Femur (tissue), 1 donor: ENCODE results near the gene NBPF12.
"Not testable (repeated sequence)": the region's sequence is repeated elsewhere in the genome, so short reads cannot be mapped to it uniquely, and the experiment has no call there.

Experiments
- DNase-seq: peaks from one replicate; pipeline ENCODE4 v3.0.0-alpha.2; 2017

NBPF12 gene, protein sequence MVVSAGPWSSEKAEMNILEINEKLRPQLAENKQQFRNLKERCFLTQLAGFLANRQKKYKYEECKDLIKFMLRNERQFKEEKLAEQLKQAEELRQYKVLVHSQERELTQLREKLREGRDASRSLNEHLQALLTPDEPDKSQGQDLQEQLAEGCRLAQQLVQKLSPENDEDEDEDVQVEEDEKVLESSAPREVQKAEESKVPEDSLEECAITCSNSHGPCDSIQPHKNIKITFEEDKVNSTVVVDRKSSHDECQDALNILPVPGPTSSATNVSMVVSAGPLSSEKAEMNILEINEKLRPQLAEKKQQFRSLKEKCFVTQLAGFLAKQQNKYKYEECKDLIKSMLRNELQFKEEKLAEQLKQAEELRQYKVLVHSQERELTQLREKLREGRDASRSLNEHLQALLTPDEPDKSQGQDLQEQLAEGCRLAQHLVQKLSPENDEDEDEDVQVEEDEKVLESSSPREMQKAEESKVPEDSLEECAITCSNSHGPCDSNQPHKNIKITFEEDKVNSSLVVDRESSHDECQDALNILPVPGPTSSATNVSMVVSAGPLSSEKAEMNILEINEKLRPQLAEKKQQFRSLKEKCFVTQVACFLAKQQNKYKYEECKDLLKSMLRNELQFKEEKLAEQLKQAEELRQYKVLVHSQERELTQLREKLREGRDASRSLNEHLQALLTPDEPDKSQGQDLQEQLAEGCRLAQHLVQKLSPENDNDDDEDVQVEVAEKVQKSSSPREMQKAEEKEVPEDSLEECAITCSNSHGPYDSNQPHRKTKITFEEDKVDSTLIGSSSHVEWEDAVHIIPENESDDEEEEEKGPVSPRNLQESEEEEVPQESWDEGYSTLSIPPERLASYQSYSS (N-terminal part only)

DNA sequence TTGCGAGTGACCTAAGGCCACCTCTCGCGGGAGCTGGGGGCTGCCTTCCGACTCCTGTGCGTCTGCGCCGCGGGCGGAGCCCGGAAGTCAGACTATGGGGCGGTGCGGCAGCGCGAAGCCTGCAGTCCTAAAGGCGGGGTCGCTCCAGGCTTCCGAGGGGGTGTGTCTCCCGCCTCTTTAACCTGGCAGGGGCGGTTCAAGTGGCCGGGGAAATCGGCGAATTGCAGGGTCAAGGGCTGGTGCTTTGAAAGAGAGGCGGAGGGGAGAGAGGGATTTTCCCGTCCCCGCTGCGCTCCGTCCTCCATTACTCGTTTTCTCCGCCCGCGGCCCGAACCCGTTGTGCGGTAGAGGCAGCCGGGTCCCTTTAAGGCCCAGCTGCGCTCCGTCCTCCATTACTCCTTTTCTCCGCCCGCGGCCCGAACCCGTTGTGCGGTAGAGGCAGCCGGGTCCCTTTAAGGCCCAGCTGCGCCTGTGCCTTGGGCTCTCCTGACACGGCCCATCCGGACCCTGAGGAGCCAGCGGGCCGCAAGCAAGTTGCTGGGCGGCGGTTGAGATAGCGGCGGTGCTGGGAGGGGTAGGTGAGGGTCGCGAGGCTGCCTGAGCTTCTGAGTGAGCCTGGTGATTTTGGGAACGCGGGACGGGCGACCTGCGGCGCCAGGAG, at the start of gene NBPF12:
TSS of gene NBPF12 (plus strand) at position 83 of the 661 bp plus-strand sequence. CDS start 21,820 bp downstream, outside the sequence.
- peak; percentile 93 for DNase-seq

DNA sequence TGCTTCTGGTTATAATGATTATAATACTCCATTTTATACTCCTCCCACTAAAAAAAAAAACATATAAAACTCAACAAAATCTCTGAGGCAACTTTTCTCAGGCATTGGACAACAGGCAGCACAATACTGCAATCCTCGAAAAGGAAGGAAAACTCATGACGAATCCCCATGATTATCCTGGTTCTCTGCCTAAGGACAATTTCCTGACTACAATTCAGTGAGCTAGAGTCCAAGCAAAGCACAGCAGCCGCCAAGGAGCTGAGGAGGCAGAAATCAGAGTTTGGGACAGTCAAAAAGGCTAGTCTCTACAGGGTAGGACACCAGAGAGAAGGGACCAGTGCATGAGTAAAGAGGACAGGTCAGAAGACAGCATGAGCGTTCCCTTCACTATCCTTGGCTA, 46.8 kb upstream of the NBPF12 start:
- not testable (repeated sequence) for DNase-seq

DNA sequence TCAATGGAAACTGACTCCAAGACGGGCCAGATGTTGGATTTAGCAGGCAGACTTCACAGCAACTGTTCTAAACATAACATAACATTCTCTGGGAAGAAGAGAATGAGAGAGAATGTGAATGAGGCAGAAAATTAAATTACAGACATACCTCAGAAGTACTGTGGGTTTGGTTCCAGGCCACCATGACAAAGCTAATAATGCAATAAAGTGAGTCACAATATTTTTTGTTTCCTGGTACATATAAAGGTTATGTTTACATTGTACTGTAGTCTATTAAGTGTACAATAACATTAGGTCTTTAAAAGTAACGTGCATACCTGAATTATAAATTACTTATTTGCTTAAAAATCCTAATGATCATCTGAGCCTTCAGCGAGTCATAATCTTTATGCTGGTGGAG, 45.8 kb upstream of the NBPF12 start:
- DNase-seq = not testable (repeated sequence)

DNA sequence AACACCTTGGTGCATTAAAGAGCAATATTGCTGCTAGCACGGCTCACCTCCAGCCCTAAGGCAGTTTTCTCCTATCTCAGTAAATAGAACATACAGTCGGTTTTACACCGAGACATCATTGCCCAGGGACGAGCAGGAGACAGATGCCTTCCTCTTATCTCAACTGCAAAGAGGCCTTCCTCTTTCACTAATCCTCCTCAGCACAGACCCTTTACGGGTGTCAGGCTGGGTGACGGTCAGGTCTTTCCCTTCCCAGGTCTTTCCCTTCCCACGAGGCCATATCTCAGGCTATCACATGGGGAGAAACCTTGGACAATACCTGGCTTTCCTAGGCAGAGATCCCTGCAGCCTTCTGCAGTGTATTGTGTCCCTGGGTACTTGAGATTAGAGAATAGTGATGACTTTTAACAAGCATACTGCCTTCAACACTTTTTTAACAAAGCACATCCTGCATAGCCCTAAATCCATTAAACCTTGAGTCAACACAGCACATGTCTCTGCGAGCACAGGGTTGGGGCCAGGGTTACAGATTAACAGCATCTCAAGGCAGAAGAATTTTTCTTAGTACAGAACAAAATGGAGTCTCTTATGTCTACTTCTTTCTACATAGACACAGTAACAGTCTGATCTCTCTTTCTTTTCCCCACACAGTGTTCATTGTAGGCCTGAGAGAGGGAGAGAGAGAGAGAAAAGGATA, 30.4 kb upstream of the NBPF12 start:
- not testable (repeated sequence) for DNase-seq

DNA sequence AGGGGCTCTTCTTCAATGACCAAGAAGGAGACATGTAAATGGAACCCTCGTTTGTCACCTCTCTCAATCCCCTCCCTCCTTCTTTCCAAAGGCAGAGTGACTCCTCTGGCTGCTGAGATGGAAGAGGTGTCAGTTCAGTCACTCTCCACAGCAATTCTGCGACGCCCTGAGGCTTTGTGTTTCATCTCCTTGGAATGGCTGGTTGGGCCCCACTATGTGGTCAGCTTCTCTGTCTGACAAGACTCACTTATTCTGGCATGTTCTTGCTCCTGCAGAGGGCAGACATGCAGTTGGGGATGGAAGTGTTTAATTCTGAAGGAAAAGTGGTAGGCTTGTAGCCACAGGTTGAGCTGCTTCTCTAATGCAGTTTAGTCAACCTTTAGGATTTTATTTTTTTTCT, 25.1 kb upstream of the NBPF12 start:
- not testable (repeated sequence) for DNase-seq

DNA sequence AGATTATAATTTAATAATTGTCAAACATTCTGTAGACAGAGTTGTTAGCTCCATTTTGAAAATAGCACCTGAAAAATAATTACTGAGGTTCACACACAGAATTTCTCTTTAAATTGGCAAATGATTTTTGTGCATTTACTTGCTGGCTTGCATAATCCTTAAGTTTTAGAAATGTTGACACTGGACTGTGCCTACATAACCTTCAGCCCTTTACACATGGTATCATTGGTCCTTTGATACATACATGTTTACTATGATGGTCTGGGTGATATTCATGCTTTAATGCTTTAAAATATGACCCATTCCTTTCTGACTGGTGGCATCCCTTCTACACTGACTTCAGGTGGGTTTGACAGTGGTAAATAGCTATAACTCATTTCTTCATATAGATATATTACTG, 17.3 kb upstream of the NBPF12 start:
- not testable (repeated sequence) for DNase-seq

DNA sequence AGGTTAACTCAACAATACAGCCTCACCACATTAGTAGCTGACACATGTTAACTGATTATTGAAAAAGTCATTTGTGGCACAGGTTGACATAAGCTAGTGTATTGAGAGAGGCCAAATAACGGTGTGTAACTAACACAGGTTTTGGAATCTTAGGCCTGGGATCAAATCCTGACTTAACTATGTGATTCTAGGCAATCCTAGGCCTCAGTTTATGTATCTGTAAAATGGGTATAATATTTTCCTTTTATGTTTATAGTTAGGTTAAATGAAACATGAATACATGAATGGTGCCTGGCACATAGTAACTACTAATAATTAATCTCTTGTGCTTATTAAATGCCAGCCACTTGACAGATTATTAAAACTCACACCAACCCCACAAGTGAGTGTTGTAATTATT, 15.5 kb upstream of the NBPF12 start:
- DNase-seq = not testable (repeated sequence)

DNA sequence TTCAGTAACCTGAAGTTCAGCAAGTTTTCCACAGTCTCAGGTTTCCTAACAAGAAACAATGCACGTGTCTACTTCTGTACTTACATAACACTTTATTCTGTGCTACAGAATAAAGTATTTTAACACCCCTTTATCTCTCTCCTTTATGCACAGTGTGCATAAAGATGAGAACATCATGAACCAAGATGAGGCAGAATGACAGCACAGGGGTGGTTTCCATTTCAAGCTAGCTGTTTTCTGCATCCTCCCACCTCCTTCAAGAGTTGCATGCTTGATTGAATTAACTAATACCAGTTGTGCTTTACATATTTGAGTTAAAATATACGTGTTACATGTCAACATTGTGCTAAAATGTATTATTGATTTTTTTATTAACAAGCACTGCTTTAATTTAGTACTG, 14.0 kb upstream of the NBPF12 start:
- DNase-seq = not testable (repeated sequence)

DNA sequence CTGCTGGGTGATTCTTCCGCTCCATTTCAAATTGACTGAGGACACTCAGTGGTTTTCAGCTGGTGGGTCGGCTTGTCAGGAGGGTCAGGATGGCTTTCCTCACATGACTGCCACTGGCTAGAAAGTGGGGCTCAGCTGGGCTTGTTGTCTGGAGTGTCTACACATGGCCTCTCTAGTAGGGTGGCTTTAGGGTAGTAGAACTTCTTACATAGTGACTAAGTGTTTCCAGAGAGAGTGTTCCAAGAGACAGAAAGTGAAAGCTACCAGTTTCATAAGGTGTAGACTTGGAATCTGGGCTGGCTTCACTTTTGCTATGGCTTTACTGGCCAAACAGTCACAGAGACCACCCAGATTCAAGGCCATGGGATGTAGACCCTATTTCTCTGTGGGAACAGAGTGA, 11.7 kb upstream of the NBPF12 start:
- not testable (repeated sequence) for DNase-seq

DNA sequence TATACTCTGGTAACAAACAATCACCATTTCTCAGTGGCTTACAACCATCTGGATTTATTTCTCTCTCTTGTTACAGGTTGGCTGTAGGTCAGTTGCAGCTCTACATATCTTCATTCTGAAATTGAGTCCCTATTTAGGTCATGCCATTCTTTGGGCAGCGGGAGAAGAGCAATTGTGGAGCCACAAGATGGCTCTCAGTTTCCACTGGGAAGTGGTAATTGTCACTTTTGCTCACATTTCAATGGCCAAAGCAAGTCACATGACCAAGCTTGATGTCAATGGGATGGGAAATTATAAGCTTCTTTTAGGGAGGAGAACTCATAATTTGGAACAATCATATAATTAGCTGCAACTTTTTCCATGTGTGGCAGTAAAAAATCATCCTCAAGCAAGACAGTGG, 7.9 kb upstream of the NBPF12 start:
- not testable (repeated sequence) for DNase-seq

DNA sequence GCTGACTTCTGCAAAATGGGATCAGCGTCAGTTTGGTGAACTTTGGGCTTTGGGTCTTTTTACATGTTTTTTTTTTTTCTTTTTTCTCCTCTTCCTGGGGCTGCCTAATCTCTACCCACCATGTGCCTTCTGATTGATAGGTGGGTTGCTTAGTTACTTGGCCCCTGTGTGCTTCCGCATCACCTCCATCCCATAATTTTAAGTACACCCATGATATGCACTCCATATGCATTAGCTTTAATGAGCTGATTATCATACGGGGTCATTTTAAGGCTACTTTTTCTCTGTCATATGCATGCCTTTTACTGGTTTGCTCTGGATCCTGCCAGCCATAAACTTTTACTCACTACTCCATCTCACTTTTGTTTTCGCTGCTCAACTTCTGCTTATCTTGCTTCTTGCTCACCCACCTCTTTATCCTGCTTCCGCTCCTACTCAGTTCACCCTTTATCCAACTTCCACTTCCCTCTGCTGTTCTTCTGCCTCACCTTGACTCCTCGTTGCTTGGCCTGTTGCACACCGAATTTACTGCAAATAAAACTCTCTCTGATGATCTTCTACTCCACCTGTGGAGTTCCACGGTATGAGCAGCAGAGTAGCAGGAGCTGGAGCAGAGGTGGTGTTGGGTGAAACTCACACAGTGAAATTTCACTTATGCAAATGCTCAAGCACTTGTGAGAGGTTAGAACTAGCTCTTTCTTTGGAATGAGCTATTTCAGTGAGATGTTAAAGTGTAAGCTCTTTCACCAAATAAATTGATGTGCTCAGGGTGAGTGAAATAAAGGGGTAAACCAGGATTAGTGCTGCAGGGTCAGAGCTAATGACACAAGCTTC, 3.5 kb upstream of the NBPF12 start:
- DNase-seq = not testable (repeated sequence)

DNA sequence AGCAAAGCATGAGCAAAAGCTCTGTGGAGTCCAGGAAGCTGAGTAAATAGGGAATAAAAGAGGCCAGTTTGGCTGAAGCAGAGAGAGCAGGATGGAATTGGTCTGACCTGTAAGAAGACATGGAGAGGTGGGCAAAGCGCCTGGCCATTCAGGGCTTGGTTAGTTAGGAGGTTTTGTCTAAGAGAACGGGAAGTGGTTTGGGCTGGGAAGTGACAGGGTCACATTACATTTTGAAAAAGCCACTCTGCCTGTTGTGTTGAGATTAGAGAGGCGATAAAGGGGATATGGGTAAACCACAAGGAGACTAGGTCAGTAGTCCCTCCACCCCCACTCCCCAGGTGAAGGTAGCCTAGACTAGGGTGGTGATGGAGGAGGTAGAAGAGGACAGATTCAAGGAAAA, 662 bp upstream of the NBPF12 start:
- DNase-seq = not testable (repeated sequence)

DNA sequence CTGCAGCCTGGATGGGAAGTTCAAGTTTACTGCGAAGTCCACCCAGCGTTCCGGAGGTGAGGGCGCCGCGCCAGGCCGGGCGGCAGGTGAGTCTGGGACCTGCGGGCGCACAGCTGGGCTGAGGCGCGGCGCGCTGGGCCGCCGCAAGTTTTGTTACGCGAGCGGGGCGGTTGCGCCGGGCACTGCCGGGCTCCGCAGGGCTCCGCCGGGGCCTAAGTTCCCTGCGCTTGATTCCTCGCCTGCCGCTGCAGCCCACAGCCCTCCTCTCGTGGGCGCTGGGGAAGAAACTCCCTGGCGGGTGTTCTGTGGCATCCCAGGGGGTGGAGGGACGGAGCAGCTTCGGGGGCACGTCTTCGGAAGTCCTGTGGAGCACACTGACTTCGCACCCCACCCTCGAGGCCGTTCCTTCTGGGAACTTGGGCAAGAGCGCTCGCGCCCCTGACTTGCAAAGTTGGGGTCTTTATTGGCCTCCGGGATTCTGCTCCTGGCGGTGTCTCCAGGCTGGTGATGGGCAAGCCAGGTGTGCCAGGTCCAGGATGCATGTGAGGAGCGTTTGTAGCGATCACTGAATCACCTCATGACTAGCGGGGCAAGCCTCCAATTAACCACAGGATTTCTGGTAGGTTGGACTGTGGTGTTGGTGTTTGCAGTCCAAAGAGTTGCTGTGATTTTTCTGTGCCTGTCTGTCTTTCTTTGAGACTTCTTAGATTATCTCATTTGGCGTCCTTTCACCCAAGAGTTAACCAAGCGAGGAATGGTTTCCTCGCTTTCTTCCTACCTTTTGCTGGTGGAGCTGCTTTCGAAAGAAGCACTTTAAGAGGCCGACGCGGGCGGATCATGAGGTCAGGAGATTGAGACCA, 1.0 kb downstream of the NBPF12 start:
- peak; percentile 36 for DNase-seq

DNA sequence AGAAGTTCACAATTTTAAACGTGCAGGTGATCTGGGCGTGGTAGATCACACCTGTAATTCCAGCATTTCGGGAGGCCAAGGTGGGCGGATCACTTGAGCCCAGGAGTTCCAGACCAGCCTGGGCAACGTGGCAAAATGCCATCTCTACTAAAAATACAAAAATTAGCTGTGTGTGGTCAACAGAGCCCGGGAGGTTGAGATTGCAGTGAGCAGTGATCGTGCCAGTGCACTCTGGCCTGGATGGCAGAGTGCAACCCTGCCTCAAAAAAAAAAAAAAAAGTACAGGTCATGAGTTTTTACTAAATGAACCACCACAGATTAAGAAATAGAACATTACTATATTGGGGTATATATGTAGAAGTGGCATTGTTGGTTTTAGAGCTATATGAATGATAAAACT, 2.2 kb downstream of the NBPF12 start:
- DNase-seq = not testable (repeated sequence)

DNA sequence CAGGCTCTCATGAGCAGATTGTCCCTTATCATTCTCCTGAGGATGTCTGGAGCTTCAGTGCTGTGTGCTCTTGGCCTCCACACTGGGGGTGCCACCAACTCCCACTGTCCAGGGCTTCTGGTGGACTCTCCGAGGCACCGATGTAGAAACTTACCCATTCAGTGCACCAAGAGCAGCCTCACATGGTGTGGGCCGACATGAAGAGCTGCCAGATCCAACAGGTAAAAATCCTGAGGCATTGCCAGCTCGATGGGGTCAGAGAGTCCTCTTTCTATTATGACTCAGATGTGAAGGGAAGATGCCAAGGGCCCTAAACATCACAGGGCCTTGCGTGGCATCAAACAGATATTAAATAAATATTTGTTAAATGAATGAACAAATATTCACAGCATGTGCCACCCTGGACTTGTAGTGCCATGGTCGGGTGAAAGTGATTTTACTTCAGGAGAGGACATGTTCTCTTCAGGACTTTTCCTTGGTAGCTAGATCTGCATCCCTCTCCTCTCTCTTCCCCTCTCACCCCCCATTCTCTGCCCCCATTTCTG, 5.3 kb downstream of the NBPF12 start:
- DNase-seq = not testable (repeated sequence)

DNA sequence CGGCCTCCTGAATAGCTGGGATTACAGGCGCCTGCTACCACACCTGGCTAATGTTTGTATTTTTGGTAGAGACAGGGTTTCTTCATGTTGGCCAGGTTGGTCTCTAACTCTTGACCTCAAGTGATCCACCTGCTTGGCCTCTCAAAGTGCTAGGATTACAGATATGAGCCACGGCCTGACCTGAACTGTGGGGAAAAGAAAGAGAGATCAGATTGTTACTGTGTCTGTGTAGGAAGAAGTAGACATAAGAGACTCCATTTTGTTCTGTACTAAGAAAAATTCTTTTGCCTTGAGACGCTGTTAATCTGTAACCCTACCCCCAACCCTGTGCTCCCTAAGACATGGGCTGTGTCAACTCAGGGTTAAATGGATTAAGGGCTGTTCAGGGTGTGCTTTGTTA, 10.0 kb downstream of the NBPF12 start:
- not testable (repeated sequence) for DNase-seq

DNA sequence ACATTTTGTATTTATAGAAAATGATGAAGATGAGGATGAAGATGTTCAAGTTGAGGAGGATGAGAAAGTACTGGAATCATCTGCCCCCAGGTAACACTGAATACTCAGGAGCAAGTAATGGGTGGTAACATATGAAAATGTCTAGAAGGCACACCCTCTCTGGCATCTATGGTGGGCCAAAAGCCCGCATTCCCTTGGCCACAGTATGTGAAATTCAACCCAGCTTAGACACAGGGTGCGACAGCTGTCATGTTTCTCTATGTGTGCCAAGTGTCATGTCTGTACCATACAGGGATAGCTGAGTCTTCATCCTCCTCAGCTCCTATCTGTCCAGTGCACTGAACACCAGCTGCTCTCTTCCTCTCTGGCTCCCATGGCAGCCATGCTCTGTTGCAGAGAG, 26.2 kb downstream of the NBPF12 start:
- DNase-seq = peak; percentile 40

DNA sequence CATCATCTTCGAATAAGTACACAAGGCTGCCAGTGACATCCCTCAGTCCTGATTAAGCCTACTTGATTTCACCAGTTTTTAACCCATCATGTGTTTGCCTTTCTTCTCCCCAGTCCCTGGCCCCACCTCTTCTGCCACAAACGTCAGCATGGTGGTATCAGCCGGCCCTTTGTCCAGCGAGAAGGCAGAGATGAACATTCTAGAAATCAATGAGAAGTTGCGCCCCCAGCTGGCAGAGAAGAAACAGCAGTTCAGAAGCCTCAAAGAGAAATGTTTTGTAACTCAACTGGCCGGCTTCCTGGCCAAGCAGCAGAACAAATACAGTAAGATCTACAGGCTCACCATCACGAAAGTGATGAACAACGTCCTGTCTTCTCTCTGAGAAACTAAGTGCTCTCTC, 28.2 kb downstream of the NBPF12 start:
- DNase-seq = not testable (repeated sequence)

DNA sequence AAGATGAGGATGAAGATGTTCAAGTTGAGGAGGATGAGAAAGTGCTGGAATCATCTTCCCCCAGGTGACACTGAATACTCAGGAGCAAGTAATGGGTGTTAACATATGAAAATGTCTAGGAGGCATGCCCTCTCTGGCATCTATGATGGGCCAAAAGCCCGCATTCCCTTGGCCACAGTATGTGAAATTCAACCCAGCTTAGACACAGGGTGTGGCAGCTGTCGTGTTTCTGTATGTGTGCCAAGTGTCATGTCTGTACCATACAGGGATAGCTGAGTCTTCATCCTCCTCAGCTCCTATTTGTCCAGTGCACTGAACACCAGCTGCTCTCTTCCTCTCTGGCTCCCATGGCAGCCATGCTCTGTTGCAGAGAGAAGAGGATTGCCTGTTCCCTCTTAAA, 32.5 kb downstream of the NBPF12 start:
- peak; percentile 41 for DNase-seq

DNA sequence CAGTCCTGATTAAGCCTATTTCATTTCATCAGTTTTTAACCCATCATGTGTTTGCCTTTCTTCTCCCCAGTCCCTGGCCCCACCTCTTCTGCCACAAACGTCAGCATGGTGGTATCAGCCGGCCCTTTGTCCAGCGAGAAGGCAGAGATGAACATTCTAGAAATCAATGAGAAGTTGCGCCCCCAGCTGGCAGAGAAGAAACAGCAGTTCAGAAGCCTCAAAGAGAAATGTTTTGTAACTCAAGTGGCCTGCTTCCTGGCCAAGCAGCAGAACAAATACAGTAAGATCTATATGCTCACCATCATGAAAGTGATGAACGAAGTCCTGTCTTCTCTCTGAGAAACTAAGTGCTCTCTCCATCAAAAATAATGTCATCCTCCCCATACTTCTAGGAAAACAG, 34.6 kb downstream of the NBPF12 start:
- not testable (repeated sequence) for DNase-seq
